ENCODE results near the gene NSRP1. TPM values are rescaled to one million over a fixed set of nuclear protein-coding genes. Genes with fewer than 3 reads are reported as not detected.

Gene NSRP1
- total and polyA plus RNA-seq, 2 of the 13 experiments (the other 11 are each of a cell fraction or from before 2014, with no cell fraction given): 7.0 to 14.3 TPM

- TF ChIP-seq AKNA (CRISPR knock-in tag; IDR thresholded peaks at IDR 0.05; ENCODE audit: borderline replicate concordance) (no peak), SKIL (CRISPR knock-in tag; IDR thresholded peaks at IDR 0.05; ENCODE audit: borderline replicate concordance) (no peak), MYPOP (CRISPR knock-in tag; IDR thresholded peaks at IDR 0.05) (peak; percentile 13; the same call in 1 of the 2 replicates), BCL3 (CRISPR knock-in tag; IDR thresholded peaks at IDR 0.05) (no peak), CHD4 (IDR thresholded peaks at IDR 0.05; ENCODE audit: borderline replicate concordance, low read length) (no peak), ETV5 (CRISPR knock-in tag; IDR thresholded peaks at IDR 0.05; ENCODE audit: borderline replicate concordance) (peak; percentile 17; the same call in 1 of the 2 replicates), KLF9 (CRISPR knock-in tag; IDR thresholded peaks at IDR 0.05; ENCODE audit: low read depth) (no peak), SNAI1 (CRISPR knock-in tag; IDR thresholded peaks at IDR 0.05; ENCODE audit: borderline replicate concordance) (no peak), ZNF343 (CRISPR knock-in tag; IDR thresholded peaks at IDR 0.05) (no peak), ZNF850 (CRISPR knock-in tag; conservative IDR thresholded peaks at IDR 0.05) (no peak), TRIM22 (IDR thresholded peaks at IDR 0.05) (no peak), ISX (CRISPR knock-in tag; conservative IDR thresholded peaks at IDR 0.05) (no peak), MEIS2 (CRISPR knock-in tag; IDR thresholded peaks at IDR 0.05) (0 out of 2 replicates have a peak, but pooled peaks have one; percentile 37), ZFP36L2 (CRISPR knock-in tag; IDR thresholded peaks at IDR 0.05) (no peak), FOXJ3 (CRISPR knock-in tag; IDR thresholded peaks at IDR 0.05; ENCODE audit: borderline replicate concordance) (peak; percentile 56; the same call in 1 of the 2 replicates), ZSCAN29 (CRISPR knock-in tag; conservative IDR thresholded peaks at IDR 0.05) (no peak), SATB2 (CRISPR knock-in tag; IDR thresholded peaks at IDR 0.05) (no peak)
Measured at GRCh38 chr17:30225919-30226553, 109.4 kb downstream of the NSRP1 start (continued).

All from HepG2 (cell line).